ENCODE measurements around the gene SORBS2.
"Not testable (repeated sequence)": the region's sequence is repeated elsewhere in the genome, so short reads cannot be mapped to it uniquely, and the experiment has no call there.

The SORBS2 gene

GRCh38 chr4:185713272-185713671 is 98.7 kb downstream of the SORBS2 start:
- no peak for FAIRE-seq
- no peak for TF ChIP-seq CTCF (IDR thresholded peaks at IDR 0.05; ENCODE audit: insufficient read depth, missing control alignments)
- DNase-seq (ENCODE audit: insufficient read length, low spot score): no peak

GRCh38 chr4:185712350-185713024 is 99.5 kb downstream of the SORBS2 start:
- DNase-seq (ENCODE audit: insufficient read length, low spot score) (no peak), FAIRE-seq (no peak)
- no peak for TF ChIP-seq CTCF (IDR thresholded peaks at IDR 0.05; ENCODE audit: insufficient read depth, missing control alignments)

DNA sequence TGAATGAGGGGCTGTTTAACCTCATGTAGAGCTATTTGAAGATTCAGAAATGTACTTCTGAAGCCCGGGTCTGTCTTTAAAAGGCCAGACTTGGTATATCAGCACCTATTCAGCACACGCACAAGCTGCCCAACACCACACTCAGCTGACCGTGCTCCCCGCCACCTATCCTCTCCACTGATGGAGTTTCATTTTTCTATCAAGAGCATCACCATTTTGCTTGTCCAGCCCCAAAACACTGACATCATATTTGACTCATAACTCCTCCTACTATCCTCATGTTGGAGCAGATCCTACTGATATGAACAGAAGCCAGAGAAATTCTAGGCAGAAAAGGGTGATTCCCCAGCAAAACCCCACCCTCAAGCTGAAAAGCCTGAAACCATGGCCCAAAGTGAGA is 100.3 kb downstream of the SORBS2 start:
- DNase-seq (ENCODE audit: insufficient read length, low spot score): no peak
- TF ChIP-seq CTCF (IDR thresholded peaks at IDR 0.05; ENCODE audit: insufficient read depth, missing control alignments): no peak
- no peak for FAIRE-seq

DNA sequence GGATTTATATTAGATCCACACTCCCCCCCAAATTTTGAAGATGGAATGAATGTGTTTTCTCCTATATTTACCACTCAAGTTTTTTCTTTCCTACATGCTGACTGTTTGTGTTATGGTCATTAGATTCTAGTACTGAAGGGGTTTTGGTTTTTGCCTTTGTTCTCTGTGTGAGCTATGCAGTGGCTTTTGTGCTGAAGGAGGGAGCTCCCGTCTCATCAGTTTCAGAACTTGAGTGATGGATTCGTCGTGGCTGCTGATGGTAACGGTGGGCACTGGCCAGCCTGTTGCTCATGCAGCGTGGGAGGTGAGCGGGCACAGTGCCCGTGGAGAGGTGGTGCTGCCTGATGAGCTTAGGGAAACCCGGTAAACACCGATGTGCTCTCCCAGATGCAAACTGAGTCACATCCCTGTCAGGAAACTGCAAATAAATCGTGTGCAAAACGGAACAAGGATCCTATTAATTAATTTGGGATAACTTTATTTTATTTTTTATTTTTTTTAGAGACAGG is 101.5 kb downstream of the SORBS2 start:
- FAIRE-seq (no peak), DNase-seq (ENCODE audit: insufficient read length, low spot score) (no peak)
- no peak for TF ChIP-seq CTCF (IDR thresholded peaks at IDR 0.05; ENCODE audit: insufficient read depth, missing control alignments)

DNA sequence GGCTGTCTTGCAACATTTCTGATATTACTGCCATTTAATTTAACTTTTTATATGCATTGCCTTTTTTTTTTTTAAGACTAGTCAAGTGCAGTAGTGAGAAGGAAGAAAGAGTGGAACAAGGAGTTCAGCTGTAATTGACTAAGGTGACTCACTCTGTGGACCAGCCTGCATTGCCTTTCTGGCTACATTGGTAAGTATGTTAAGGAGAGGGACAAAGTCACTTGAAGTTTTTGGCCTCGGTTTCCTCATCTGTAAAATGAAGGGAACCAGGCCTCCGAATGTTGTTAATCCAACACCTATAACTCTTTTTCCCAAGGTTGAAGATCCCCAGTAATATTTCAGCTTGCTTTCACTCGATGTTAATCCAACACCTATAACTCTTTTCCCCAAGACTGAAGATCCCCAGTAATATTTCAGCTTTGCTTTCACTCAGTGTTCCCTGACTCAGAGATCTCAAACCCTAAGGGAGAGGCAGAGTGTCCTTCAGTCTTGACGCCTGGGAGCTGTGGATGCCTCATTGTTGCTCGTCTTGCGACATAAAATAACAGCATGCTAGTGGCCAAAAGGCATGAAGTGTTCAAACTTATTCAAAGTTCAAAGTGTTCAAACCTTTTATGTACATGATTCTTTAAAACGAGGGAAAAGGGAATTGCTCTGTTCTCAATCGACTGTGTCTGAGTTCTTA is 102.0 kb downstream of the SORBS2 start:
- no peak for TF ChIP-seq CTCF (IDR thresholded peaks at IDR 0.05; ENCODE audit: insufficient read depth, missing control alignments)
- no peak for DNase-seq (ENCODE audit: insufficient read length, low spot score)
- no peak for FAIRE-seq

GRCh38 chr4:185708348-185708747 is 103.6 kb downstream of the SORBS2 start:
- FAIRE-seq (no peak), DNase-seq (ENCODE audit: insufficient read length, low spot score) (no peak)
- TF ChIP-seq CTCF (IDR thresholded peaks at IDR 0.05; ENCODE audit: insufficient read depth, missing control alignments): no peak

GRCh38 chr4:185707622-185708021 is 104.4 kb downstream of the SORBS2 start:
- DNase-seq (ENCODE audit: insufficient read length, low spot score); FAIRE-seq: not testable (repeated sequence)

All from D721Med (cell line).